GM18858 (cell line): ENCODE data around the gene ZNF823.
"Not testable (repeated sequence)": the region's sequence is repeated elsewhere in the genome, so short reads cannot be mapped to it uniquely, and the experiment has no call there.

Experiments
- ATAC-seq: cut with Tn5 transposase; IDR thresholded peaks from one replicate; pipeline ENCODE4 v1.9.1; 2021; ENCODE audit not compliant: unreplicated experiment

ZNF823 gene

DNA sequence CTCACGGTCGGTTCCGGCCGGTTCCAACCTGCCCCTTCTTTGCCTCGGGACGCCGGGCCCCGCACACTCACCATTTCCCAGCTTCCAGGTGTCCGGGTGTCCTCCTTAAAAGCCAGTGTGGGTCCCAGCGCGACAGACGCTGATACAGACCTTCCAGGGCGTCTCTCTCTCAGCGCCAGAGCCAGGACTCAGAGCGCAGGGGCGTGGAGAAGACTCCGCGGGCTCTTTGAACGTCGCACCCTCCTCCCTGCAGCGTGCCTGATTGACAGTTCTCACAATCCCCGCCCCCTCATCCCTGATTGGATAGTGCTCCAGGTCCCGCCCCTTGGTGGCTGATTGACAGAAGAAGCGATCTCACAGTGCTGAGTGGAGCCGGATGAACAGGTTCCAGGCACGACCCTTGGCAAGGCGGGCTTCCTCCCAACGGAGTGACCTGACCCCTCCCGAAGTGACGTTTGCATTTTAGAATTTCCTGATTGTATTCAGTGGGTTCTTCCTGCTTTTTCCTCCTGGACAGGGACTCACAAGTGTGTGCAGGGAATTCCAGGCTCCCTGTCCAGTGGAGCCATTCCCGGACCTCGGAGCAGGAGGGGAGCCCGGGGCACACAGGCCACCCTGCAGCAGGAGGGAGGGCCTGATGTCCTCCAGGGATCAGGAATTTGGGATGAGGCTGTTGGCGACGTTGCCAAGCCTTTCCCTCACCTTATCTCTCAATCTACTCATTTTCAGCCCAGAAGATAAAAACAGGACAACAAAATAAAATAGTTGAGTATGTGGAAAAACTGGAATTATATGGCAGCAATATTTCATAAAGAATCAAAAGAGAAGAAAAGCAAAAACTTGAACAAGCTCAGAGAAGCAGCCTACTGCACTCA, at the start of gene ZNF823:
TSS of gene ZNF823 (minus strand) at position 201 of the 875 bp plus-strand sequence. CDS start at position 74, 127 bp downstream.
- ATAC-seq: peak; percentile 67

DNA sequence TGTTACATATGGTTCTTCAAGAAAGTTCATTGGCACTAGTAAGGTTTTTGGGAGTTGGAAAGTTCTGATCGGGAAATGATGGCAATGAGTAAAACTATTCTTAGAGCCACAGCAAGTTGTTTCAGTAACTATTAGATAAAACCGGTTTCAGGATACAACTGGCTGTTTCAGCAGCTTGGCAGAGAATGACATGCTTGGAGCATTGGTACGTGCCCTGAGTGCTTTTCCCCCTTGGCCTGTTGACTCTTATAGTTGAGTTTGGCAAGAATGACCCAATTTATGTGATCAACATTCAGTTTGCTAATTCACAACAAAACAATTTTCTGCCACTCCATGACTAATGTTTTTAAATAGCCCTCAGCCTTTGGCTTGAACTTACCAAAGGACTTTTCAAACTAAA, 48.8 kb upstream of the ZNF823 start:
- ATAC-seq: no peak

DNA sequence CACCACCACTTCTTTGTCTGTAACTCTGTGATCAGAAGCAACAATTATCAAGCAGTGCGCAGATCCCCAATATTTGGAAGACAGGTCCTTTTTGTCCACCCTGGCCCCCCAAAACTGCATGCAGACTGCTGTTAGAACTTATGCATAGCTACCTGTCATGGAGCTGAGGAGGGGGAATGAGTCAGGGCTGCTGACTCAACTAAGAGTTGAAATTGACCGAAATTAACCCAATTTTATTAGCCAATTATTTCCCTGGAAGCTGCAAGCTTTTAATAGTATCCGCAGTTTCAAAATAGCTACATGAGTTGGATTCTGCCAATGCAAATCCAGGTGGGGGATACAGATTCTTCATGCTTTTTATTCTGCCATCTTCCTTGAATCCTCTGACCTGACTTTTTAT, 45.6 kb upstream of the ZNF823 start:
- ATAC-seq: no peak

DNA sequence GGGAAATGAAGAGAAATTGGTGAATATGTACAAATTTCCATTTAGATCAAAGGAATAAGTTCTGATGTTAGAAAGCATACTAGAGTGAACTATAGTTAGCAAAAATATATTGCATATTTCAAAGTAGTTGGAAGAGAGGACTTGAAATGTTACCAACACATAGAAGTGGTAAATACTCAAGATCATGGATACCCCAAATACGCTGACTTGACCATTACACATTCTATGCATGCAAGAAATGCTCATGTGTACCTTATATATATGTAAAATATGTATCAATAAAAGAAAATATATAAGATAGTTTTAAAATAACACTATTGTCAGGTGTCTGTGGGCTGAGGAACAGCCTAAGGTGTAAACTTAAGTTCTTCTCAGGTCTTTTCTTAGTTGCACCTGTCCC, 45.0 kb upstream of the ZNF823 start:
- ATAC-seq: no peak

DNA sequence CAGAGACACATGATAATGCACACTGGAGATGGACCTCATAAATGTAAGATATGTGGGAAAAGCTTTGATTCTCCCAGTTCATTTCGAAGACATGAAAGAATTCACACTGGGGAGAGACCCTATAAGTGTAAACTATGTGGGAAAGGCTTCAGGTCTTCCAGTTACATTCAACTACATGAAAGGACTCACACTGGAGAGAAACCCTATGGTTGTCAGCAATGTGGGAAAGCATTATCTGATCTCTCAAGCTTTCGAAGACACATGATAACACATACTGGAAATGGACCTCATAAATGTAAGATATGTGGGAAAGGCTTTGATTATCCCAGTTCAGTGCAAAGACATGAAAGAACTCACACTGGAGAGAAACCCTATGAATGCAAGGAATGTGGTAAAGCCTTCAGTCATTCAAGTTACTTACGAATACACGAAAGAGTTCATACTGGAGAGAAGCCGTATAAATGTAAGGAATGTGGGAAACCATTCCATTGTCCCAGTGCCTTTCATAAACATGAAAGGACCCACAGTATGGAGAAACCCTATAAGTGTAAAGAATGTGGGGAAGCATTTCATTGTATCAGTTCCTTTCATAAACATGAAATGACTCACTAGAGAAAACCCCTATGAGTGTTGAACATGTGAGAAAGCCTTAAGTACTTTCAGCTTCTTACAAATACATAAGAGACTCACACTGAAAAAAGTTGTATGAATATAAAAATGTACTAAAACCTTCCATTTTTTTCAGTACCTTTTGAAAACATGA, 42.7 kb upstream of the ZNF823 start:
- no peak for ATAC-seq

DNA sequence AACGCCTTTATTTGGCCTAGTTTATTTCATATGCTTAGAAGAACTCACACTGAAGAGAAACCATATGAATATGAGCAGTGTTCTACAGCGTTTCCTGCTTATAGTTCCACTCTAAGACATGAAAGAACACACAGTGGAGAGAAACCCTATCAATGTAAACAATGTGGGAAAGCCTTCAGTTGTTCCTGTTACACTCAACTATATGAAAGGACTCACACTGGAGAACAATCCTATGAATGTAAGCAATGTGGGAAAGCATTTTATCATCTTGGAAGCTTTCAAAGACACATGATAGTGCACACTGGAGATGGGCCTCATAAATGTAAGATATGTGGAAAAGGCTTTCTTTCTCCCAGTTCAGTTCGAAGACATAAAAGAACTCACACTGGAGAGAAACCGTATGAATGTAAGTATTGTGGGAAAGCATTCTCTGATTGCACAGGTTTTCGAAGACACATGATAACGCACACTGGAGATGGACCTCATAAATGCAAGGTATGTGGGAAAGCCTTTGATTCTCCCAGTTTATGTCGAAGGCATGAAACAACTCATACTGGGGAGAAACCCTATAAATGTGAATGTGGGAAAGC, 41.8 kb upstream of the ZNF823 start:
- ATAC-seq: no peak

DNA sequence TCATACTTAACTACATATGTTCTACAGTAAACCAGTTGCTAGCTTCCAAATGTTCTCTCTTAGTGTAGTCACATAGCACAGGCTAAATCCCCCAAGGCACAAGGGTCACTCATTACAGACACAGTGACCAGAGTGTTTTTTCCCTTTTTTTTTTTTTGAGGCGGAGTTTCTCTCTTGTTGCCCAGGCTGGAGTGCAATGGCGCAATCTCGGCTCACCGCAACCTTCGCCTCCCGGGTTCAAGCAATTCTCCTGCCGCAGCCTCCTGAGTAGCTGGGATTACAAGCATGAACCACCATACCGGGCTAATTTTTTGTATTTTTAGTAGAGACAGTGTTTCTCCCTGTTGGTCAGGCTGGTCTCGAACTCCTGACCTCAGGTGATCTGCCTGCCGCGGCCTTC, 37.9 kb upstream of the ZNF823 start:
- ATAC-seq: not testable (repeated sequence)

DNA sequence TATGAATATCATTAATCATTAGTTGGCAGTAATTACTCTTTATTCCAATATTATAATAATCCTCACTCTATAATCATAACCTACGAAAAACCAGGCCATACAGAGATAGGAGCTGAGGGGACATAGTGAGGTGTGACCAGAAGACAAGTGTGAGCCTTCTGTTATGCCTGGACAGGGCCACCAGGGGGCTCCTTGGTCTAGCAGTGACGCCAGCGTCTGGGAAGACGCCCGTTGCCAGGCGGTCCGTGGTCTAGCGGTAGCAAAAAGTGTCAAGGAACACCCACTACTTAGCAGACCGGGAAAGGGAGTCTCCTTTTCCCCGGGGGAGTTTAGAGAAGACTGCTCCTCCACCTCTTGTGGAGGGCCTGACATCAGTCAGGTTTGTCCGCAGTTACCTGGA, 32.8 kb upstream of the ZNF823 start:
- not testable (repeated sequence) for ATAC-seq

DNA sequence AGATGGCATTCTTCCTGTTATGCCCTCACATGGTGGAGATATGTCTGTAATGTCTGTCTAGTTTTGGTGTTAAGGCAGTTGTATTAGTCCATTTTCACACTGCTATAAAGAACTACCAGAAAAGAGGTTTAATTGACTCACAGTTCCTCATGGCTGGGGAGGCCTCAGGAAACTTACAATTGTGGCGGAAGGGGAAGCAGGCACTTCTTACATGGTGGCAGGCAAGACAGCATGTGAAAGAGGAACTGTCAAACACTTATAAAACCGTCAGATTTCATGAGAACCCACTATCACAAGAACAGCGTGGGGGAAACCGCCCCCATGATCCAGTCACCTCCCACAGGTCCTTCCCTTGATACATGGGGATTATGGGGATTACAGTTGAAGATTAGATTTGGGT, 31.2 kb upstream of the ZNF823 start:
- no peak for ATAC-seq

DNA sequence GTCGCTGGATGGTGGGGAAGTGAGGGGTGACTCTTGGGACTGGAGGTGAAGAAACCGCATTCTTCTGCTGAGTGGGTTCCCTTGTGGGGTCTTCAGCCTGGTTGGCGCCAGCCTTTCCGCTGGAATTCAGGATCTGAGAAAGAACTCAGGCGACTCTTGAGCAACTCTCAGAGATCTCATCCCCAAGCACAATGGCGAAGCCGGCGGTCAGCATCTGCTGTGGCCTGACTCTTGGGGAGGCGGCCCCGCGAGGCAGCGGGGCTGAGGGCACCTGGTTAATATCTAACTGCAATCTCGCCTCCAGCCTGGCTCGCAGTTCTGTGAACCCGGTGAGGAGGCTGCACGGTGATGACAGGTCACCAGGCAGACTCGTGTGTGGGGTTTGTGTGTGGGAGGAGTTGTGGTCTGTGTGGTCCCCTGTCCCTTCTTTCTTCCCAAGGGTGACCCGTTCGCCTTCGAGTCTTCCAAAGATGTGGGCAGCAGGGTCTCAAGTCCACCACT, 28.9 kb upstream of the ZNF823 start:
- ATAC-seq: no peak

DNA sequence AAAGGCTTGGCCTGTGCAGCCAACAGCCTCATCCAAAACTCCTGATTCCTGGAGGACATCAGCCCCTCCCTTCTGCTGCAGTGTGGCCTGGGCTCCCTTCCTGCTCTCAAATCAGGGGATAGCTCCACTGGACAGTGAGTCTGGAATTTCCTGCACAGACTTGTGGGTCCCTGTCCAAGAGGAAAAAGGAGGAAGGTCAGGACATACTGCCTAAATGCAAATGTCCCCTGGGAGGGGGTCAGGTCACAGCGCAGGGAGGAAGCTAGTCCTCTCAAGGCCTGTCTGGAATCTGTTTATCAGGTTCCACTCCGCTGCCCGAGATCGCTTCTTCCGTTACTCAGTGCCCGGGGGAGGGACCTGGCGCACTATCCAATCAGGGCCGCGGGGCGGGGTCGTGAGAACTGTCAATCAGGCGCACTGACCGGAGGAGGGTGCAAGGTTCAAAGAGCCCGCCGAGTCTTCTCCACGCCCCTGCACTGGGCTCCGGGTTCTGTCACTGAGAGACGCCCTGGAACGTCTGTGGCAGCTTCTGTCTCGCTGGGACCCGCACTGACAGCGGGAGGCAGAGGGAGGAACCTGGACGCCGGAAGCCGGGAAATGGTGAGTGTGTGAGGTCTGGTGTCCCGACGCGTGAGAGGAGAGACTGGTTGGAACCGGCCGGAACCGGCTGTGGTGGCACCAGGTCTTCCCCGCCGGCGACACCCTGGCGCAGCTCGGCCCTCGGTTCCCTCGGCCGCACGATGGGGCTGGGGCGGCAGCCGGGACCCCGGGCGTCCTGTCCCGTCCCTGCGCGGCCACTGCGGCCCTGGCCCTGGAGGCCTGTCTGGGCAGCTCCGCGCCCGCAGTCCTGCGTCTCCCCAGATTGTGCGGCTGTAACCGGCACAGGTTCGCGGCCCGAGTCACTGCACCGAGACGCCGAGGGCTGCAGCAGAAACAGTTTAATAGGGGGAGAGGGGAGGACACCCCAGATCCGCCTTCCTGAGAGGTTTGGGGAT, 28.1 kb upstream of the ZNF823 start, which contains the start of gene ZNF441:
TSS of gene ZNF441 (plus strand) at position 404 of the 995 bp plus-strand sequence. CDS start at position 598, 194 bp downstream.
- peak; percentile 69 for ATAC-seq

DNA sequence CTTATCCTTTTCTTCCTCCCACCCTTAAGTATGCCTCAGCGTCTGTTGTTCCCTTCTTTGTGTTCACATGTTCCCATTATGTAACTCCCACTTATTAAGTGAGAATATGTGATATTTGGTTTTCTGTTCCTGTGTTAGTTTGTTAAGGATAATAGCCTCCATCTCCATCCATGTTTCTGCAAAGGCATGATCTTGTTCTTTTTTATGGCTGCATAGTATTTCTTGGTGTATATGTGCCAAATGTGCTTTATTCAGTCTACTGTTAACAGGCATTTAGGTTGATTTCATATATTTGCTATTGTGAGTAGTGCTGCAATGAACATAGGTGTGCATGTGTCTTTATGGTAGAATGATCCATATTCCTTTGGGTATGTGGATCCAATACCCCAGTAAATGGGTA, 24.9 kb upstream of the ZNF823 start:
- no peak for ATAC-seq

DNA sequence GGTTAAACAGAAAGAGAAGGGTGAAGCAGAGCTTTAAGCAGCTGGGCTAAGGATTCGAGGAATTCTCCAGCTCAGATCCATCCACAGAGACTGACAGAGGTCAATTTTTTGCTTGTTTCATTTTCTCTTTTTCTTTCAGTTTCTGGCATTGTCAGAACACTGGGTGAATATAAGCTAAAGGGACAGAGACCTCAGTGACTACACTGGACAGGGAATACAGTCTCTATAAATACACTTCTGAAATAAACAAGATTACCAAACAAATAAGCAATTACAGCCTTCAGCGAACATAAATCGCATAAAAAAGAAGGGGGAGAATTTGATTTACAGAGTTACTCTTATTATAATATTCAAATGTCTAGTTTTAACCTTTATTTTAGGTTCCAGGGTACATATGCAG, 24.4 kb upstream of the ZNF823 start:
- no peak for ATAC-seq

DNA sequence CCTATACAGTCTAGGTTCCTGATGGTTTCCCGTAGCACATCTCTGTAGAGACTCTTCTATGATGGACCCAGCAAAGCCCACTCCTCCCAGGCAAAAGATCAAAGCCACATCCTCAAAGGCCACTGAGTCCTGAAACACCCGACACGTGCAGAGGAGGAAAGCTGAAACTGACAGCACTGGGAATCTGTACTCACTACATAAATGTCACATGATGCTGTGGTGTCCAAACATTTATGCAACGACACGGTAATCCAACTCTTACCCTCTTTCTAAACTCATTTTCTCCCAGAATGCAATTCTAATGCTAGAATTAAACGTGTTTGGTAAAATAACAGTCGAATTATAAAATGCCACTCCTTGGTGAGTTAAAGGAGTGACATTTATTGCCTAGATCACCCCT, 21.1 kb upstream of the ZNF823 start:
- ATAC-seq: no peak

DNA sequence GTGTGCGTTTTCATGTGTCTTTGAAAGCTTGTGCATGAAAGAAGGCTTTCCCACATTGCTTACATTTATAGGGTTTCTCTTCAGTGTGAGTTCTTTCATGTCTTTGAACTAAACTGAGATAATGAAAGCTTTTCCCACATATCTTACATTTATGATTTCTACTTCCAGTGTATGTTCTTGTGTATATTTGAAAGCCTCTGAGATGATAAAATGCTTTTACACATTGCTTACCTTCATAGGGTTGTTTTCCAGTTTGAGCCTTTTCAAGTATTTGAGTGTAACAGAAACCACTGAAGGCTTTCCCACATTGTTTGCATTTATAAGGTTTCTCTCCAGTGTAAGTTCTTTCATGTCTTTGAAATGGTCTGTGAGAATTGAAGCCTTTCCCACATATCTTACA, 18.2 kb upstream of the ZNF823 start:
- ATAC-seq: no peak

DNA sequence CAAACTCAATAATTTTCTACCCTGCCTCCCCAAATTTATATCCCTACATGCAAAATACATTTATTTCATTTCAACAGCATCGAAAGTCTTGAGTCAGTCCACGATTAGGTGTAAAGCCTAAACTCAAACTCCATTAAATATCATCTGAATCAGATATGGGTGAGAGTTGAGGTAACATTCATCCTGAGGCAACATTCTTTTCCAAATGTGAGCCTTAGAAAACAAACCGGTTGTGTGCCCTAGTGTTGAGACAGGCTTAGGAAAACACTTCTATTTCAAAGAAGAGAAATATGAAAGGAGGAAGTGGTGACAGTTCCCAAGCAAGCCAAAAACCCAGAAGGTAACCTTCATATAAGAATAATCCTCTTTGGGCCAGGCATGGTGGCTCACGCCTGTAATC, 15.9 kb upstream of the ZNF823 start:
- no peak for ATAC-seq

DNA sequence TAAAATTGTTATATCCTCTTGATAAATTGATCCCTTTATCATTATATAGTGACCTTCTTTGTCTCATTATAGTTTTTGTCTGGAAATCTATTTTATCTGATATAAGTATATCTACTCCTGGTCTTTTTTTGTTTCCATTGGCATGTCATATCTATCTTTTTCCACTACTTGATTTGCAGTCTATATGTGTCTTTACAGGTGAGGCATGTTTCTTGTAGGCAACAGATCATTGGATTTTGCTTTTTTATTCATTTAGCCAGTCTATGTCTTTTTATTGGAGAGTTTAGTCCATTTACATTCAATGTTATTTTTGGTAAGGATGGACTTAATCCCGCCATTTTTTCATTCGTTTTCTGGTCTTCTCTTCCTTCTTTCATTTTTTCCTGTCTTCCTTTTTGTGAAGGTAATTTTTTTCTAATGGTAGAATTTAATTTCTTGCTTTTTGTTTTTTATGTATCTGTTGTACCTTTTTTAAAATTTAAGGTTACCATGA, 13.5 kb upstream of the ZNF823 start:
- ATAC-seq: no peak

DNA sequence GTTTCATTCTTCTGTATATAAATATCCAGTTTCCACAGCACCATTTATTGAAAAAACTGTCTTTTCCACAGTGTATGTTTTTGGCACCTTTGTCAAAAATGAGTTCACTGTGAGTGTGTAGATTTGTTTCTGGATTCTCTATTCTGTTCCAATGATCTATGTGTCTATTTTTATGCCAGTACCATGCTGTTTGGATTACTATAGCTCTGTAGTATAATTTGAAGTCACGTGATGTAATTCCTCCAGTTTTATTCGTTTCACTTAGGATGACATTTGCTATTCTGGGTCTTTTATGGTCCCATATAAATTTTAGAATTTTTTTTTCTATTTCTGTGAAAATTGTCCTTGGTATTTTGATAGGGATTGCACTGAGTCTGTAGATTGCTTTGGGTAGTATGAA, 11.0 kb upstream of the ZNF823 start:
- ATAC-seq: no peak

DNA sequence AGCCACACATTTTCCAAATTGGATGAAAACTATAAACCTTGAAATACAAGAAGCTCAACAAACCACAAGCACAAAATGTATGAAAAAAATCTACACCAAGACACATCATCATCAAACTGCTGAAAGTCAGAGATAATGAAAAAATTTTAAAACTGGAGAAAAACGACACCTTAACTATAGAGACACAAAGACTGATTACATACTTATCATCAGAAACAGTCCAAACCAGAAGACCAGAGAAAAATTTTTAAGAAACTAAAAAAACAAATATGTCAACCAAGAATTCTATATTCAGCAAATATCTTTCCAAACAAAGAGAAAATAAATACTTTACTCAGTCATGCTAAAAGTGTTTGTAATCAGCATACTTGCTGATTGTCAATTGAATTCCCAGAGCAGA, 8.5 kb upstream of the ZNF823 start:
- no peak for ATAC-seq

DNA sequence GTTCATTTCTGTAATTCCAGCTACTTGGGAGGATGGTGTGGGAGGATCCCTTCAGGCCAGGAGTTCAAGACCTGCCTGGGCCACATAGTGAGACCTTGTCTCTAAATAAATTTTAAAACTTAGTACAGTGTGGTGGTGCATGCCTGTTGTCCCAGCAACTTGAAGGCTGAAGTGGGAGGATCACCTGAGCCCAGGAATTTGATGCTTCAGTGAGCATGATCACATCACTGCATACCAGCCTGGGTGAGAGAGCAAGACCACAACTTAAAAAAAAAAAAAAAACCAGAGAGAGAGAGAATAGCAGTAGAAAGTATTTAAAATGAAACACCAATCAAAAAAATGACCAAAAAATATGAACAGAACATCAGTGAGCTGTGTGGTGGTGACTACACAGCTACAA, 7.1 kb upstream of the ZNF823 start:
- ATAC-seq: no peak
